GM19023 (cell line): Measurements from ENCODE around the gene NOD1.

Experiments
- ATAC-seq: cut with Tn5 transposase; IDR thresholded peaks from one replicate; pipeline ENCODE4 v1.9.1; 2021; ENCODE audit warnings: mild to moderate bottlenecking, moderate library complexity; ENCODE audit not compliant: unreplicated experiment

The NOD1 gene

DNA sequence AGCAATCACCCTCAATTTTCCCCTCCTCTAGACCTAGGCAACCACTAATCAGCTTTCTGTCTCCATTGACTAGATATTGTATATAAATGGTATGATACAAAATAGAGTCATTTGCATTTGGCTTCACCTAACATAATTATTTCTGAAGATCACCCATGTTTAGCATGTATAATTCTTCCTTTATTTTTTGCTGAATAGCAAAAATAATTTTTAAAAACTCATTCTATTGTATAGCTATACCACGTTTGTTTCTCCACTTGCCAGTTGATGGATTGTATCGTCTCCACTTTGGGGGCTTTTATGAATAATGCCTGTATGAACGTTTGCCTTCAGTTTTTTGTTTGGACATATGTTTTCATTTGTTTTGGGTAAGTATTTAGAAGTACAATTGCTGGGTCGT is 98.8 kb downstream of the NOD1 start:
- no peak for ATAC-seq

- no peak for ATAC-seq
Measured at GRCh38 chr7:30379131-30379530, 99.5 kb downstream of the NOD1 start.

GRCh38 chr7:30378275-30378674 is 100.3 kb downstream of the NOD1 start:
- ATAC-seq = no peak
